Measurements from ENCODE around the gene DCAF4L1.

Gene DCAF4L1

DNA sequence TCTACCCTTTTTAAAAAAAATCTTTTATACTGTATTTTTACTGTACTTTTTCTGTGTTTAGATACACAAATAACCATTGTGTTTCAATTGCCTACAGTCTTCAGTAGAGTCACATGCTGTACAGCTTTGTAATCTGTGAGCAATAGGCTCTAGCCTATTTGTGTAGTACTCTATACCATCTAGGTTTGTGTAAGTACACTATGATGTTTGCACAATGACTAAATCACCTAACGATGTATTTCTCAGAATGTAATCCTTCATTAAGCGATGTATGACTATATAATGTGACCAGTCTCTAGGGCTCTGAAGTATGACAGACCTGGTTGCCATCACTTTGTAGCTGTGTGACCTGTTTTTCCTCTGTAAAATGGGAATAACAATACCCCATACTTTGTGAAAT, 14.2 kb upstream of the DCAF4L1 start:
- no peak for TF ChIP-seq CTCF (IDR thresholded peaks at IDR 0.05; ENCODE audit: insufficient read depth, missing control alignments)
- FAIRE-seq, result no peak
- no peak for DNase-seq (ENCODE audit: insufficient read length, low spot score)

GRCh38 chr4:41969671-41970070, 11.9 kb upstream of the DCAF4L1 start:
- DNase-seq (ENCODE audit: insufficient read length, low spot score) (no peak), FAIRE-seq (no peak)
- TF ChIP-seq CTCF (IDR thresholded peaks at IDR 0.05; ENCODE audit: insufficient read depth, missing control alignments), result no peak

DNA sequence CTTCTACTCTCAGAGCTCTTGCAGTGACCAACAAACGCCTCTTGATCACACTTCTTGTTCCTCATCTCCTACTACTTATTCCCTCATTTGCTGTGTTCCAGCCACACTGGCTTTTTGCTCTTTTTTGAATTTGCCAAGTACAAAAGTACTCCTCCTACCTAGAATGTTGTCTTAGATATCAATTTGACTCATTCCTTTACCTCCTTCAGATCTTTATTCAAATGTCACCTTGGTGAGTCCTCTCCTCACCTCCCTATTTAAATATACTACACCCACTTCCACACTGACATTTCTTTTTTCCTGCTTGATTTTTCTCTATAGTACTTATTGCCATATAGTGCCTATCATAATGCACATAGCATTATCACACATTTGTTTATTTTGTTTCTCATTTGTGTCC, 6.2 kb upstream of the DCAF4L1 start:
- no peak for TF ChIP-seq CTCF (IDR thresholded peaks at IDR 0.05; ENCODE audit: insufficient read depth, missing control alignments)
- DNase-seq (ENCODE audit: insufficient read length, low spot score) (no peak), FAIRE-seq (no peak)

DNA sequence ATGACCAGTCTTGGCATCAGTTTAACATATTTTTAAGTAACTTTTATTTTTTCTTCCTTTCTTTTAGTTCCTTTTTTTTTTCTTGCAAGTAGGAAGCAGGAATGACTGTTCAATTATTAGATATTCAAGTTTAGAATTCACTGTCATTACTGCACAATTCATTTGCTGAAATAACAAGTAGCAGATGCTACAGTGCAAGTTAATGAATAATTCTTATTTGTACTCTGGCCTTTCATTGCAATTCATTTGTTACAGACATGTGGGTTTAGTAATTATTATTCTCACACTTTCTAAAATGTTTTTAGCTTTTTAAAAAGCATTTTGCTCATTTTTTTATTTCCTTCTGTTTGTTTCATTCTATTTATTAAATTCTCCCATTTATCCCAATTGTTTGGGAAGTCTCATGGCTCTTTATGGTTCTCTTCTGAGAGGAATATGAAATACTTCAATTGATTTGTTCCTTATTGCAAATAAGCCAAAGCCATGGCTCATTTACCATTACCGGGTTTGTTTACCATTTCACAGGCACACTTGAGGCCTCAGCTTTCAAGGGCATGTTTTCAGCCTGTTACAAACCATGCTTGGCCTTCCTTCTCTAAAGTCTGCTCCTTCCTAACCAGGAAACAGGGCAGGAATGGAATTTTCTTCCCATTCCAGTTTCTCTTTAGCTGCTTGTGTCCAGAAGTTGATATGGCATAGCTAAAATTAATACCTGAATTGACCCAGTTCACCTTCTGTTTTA, 4.6 kb upstream of the DCAF4L1 start:
- DNase-seq (ENCODE audit: insufficient read length, low spot score) (no peak), FAIRE-seq (no peak)
- no peak for TF ChIP-seq CTCF (IDR thresholded peaks at IDR 0.05; ENCODE audit: insufficient read depth, missing control alignments)

DNA sequence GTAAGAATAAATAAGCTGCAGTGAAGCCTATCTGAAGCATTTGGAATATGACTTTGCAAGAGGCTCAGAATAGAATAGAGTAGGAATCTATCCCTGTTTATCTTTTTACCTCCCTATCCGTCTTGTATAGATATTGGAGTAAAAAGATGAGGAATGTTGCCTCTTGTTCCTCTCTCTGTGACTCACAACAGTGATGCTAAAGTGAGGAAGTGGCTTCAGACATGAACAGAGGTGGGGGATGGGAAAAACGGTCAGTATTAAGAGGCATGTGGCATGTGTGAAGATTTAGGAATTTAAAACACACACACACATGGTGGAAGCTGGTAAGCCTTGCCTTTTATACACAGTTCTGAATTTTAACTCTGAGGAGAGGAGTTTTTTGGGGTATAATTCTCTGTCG, 3.8 kb upstream of the DCAF4L1 start:
- TF ChIP-seq CTCF (IDR thresholded peaks at IDR 0.05; ENCODE audit: insufficient read depth, missing control alignments), result no peak
- FAIRE-seq, result no peak
- DNase-seq (ENCODE audit: insufficient read length, low spot score), result no peak

DNA sequence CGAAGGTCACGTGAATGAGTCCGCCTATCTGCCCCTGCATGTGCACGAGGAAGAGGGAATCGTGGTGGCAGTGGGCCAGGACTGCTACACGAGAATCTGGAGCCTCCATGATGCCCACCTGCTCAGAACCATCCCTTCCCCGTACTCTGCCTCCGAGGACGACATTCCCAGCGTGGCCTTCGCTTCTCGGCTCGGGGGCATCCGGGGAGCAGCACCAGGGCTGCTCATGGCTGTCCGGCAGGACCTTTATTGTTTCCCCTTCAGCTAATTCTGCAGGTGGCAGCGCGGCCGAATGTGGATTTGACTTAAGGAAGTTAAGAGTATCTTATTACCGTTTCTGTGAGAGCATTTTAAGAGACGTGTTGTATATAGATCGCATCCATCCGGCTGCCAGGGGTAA, 1.2 kb downstream of the DCAF4L1 start:
- FAIRE-seq, result no peak
- TF ChIP-seq CTCF (IDR thresholded peaks at IDR 0.05; ENCODE audit: insufficient read depth, missing control alignments), result no peak
- DNase-seq (ENCODE audit: insufficient read length, low spot score), result no peak

DNA sequence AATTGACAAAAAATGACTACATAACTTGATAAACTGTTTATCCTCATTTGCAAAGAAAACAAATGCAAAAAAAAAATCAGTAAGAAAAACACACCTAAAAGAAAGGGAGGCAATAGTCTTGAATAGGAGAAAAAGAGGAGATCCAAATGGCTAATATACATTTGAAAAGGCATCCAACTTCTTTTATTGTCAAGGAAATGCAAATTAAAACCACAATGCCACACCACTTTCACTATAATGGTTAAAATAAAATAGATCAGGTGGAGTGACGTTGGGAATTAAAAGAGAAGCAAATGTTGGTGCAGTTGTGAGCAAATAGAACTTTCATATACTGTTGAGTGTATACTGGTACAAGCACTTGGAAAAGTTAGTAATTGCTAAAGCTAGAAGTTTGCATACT, 3.6 kb downstream of the DCAF4L1 start:
- DNase-seq (ENCODE audit: insufficient read length, low spot score), result no peak
- FAIRE-seq, result no peak
- no peak for TF ChIP-seq CTCF (IDR thresholded peaks at IDR 0.05; ENCODE audit: insufficient read depth, missing control alignments)
